ENCODE data around the gene ZNF320.
"Not testable (repeated sequence)": the region's sequence is repeated elsewhere in the genome, so short reads cannot be mapped to it uniquely, and the experiment has no call there.

ZNF320 gene

GRCh38 chr19:52871466-52871865 is 26.0 kb downstream of the ZNF320 start:
- Histone ChIP-seq H3K4me1 (ENCODE audit: control insufficient read depth, insufficient read depth, low read length) (no peaks in the 10 kb centered on the region), H3K36me3 (ENCODE audit: control insufficient read depth in 2 of 2, insufficient read depth in 1 of 2, low read length in 2 of 2) (no peaks in the 10 kb centered on the region), H3K27ac (ENCODE audit: extremely low read depth, low read depth, low read length) (no peak overlapping the region), H3K4me3 (ENCODE audit: low read depth, low read length) (no peak overlapping the region), H3K9me3 (ENCODE audit: control insufficient read depth, insufficient read depth, low read depth, low read length) (no peaks in the 10 kb centered on the region)
- no peak for TF ChIP-seq ZNF514 (tag by site-specific recombination; IDR thresholded peaks at IDR 0.05)
- TF ChIP-seq ZNF843 (tag by site-specific recombination; IDR thresholded peaks at IDR 0.05) = no peak
- no peak for TF ChIP-seq ZNF704 (tag by site-specific recombination; IDR thresholded peaks at IDR 0.05)
- TF ChIP-seq ZNF658 (tag by site-specific recombination; IDR thresholded peaks at IDR 0.05) = no peak
- no peak for TF ChIP-seq ZNF324 (tag by site-specific recombination; IDR thresholded peaks at IDR 0.05)
- TF ChIP-seq ZNF664 (tag by site-specific recombination; IDR thresholded peaks at IDR 0.05) = no peak
- TF ChIP-seq INSM2 (tag by site-specific recombination; IDR thresholded peaks at IDR 0.05) = no peak
- TF ChIP-seq GFI1B (tag by site-specific recombination; IDR thresholded peaks at IDR 0.05) = no peak
- TF ChIP-seq MZF1 (tag by site-specific recombination; IDR thresholded peaks at IDR 0.05; ENCODE audit: borderline replicate concordance) = no peak
- TF ChIP-seq ZNF248 (tag by site-specific recombination; IDR thresholded peaks at IDR 0.05) = no peak
- ChIA-PET POLR2A (interaction anchor here (0.7 kb wide), 1 partner anchor 830 kb away, joined by 3 read pairs; no protein-coding TSS in a partner anchor), CTCF (no interaction called here)

DNA sequence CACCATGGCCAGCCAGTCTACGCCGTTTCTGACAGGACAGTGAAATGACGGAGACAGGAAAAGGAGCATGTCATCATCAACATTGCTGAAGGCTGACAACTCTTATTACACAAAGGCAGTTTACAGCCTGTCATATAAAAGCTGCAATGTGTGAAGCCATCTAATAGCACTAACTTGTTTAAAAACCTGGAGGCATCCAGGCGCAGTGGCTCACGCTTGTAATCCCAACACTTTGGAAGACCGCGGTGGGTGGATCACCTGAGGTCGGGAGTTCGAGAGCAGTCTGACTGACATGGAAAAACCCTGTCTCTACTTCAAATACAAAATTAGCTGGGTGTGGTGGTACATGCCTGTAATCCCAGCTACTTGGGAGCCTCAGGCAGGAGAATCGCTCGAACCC is 29.4 kb downstream of the ZNF320 start:
- H3K4me3 ChIP-seq (ENCODE audit: low read depth, low read length); CTCF ChIA-PET; H3K27ac ChIP-seq (ENCODE audit: extremely low read depth, low read depth, low read length); H3K36me3 ChIP-seq (ENCODE audit: control insufficient read depth in 2 of 2, insufficient read depth in 1 of 2, low read length in 2 of 2); H3K4me1 ChIP-seq (ENCODE audit: control insufficient read depth, insufficient read depth, low read length); H3K9me3 ChIP-seq (ENCODE audit: control insufficient read depth, insufficient read depth, low read depth, low read length): not testable (repeated sequence)
- POLR2A ChIA-PET = interaction anchor here (0.5 kb wide), 1 partner anchor 41 kb away, joined by 3 read pairs; no protein-coding TSS in a partner anchor

DNA sequence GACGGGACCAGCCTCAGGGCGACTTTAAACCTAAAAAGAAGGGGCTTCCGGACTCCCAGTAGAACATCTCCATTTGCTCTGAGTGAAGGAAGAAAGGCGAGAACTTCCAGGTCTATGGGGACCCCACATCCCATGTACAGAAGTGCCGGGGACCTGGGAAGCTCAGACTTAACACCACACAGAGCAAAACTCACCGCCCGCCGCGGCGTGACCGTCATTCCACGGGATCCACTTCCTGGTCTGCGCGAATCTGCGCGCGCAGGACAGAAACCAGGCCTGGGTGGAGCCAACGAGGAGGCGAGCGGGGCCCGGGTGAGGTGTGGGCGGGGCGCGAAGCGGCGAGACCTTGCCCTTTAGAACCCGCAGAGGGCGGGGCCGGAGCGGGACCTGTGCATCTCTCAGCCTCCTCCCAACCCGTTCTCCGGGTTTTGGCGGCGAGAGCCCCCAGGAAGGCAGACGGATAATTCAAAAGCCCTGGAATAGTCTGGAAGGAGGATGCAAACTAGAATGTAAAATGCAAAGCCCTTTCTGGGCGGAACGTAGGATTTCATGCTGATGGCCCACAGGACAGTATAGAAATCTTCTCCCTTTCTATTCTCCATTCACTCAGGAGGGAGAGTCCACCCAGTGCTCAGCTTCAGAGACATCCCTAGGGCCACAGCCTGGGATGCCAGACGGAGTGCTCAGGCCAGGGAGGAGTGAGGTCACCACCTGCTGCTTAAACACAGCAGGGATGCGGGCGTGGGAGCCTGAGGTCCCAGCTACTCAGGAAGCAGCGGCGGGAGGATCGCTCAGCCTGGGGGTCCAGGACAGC is 39.9 kb downstream of the ZNF320 start, which contains the start of gene ZNF468:
Gene ZNF468 (minus strand): TSS at position 242 of the 814 bp plus-strand sequence. CDS start 3,347 bp downstream, outside the sequence.
- not testable (repeated sequence) for H3K9me3 ChIP-seq (ENCODE audit: control insufficient read depth, insufficient read depth, low read depth, low read length); H3K27ac ChIP-seq (ENCODE audit: extremely low read depth, low read depth, low read length); H3K4me1 ChIP-seq (ENCODE audit: control insufficient read depth, insufficient read depth, low read length); H3K36me3 ChIP-seq (ENCODE audit: control insufficient read depth in 2 of 2, insufficient read depth in 1 of 2, low read length in 2 of 2)
- H3K4me3 ChIP-seq (ENCODE audit: low read depth, low read length) = peak within 1 kb of the TSS; percentile 70
- ChIA-PET CTCF (interaction anchor here (0.6 kb wide), 1 partner anchor 452 kb away, joined by 3 read pairs; no protein-coding TSS in a partner anchor), POLR2A (interaction anchor here (0.7 kb wide), 1 partner anchor 86 kb away, joined by 4 read pairs; no protein-coding TSS in a partner anchor)
- TF ChIP-seq SP2 (tag by site-specific recombination; IDR thresholded peaks at IDR 0.05) (peak; percentile 64), SCRT2 (tag by site-specific recombination; IDR thresholded peaks at IDR 0.05) (0 out of 2 replicates have a peak, but pooled peaks have one; percentile 24), KLF9 (tag by site-specific recombination; IDR thresholded peaks at IDR 0.05; ENCODE audit: low read depth) (peak; percentile 80), ZFP69B (tag by site-specific recombination; IDR thresholded peaks at IDR 0.05) (0 out of 2 replicates have a peak, but pooled peaks have one; percentile 35), ZBTB20 (tag by site-specific recombination; IDR thresholded peaks at IDR 0.05) (peak; percentile 64), ZBTB26 (tag by site-specific recombination; optimal IDR thresholded peaks at IDR 0.05) (peak; percentile 50), ZNF335 (tag by site-specific recombination; conservative IDR thresholded peaks at IDR 0.05) (peak; percentile 35; the same call in 1 of the 2 replicates), ZFHX2 (tag by site-specific recombination; conservative IDR thresholded peaks at IDR 0.05) (peak; percentile 59), PRDM10 (tag by site-specific recombination; IDR thresholded peaks at IDR 0.05) (peak; percentile 62), KLF1 (tag by site-specific recombination; IDR thresholded peaks at IDR 0.05) (peak; percentile 54; the same call in 1 of the 2 replicates), KLF8 (tag by site-specific recombination; IDR thresholded peaks at IDR 0.05) (peak; percentile 60; the same call in 1 of the 2 replicates)
- TF ChIP-seq, protein P1, sequence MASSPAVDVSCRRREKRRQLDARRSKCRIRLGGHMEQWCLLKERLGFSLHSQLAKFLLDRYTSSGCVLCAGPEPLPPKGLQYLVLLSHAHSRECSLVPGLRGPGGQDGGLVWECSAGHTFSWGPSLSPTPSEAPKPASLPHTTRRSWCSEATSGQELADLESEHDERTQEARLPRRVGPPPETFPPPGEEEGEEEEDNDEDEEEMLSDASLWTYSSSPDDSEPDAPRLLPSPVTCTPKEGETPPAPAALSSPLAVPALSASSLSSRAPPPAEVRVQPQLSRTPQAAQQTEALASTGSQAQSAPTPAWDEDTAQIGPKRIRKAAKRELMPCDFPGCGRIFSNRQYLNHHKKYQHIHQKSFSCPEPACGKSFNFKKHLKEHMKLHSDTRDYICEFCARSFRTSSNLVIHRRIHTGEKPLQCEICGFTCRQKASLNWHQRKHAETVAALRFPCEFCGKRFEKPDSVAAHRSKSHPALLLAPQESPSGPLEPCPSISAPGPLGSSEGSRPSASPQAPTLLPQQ (tag by site-specific recombination; IDR thresholded peaks at IDR 0.05) = peak; percentile 37; the same call in 1 of the 2 replicates
